Measurements from ENCODE around the gene ARGLU1. TPM values are rescaled to one million over a fixed set of nuclear protein-coding genes. Genes with fewer than 3 reads are reported as not detected.

The ARGLU1 gene
- total RNA-seq, 1 experiment from 2014 or later, result 63.4 TPM

GRCh38 chr13:106594980-106595379, 27.0 kb upstream of the ARGLU1 start:
- no peaks in the 10 kb centered on the region for H3K36me3 ChIP-seq
- H3K4me3 ChIP-seq, result no peak overlapping the region
- DNase-seq, result no peak
- no peaks in the 10 kb centered on the region for H3K27me3 ChIP-seq
- no peaks in the 10 kb centered on the region for H3K9me3 ChIP-seq

GRCh38 chr13:106593132-106593531, 25.2 kb upstream of the ARGLU1 start:
- DNase-seq, result no peak
- Histone ChIP-seq H3K36me3 (no peaks in the 10 kb centered on the region), H3K9me3 (no peaks in the 10 kb centered on the region), H3K4me3 (no peak overlapping the region), H3K27me3 (no peaks in the 10 kb centered on the region)

DNA sequence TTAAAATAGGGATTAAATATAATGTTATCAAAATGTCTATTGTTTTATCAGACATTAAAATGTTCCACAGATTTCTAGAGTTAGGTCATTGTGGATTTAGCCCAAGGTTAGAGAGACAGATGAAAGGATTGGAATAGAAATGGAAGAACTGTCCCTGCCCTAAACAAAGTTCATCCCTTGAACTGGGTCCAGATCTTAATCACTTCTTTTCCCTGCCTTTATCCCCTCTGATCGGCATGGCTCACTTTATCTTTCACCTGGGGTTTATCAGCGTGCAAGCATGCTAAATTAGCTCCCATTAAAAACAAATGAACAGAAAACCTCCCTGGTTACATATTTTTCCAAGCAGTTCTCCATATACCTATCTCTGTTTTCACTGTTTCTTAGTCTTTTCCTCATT, 23.4 kb upstream of the ARGLU1 start:
- Histone ChIP-seq H3K36me3 (no peaks in the 10 kb centered on the region), H3K4me3 (no peak overlapping the region), H3K9me3 (no peaks in the 10 kb centered on the region), H3K27me3 (no peaks in the 10 kb centered on the region)
- DNase-seq, result no peak

GRCh38 chr13:106589716-106590115, 21.8 kb upstream of the ARGLU1 start:
- Histone ChIP-seq H3K27me3 (no peaks in the 10 kb centered on the region), H3K9me3 (peaks cover 6% of the 10 kb centered on the region; the same call in 1 of the 2 replicates), H3K4me3 (no peak overlapping the region), H3K36me3 (no peaks in the 10 kb centered on the region)
- DNase-seq, result no peak

- Histone ChIP-seq H3K9me3 (peaks cover 6% of the 10 kb centered on the region; the same call in 1 of the 2 replicates), H3K27me3 (no peaks in the 10 kb centered on the region), H3K4me3 (no peak overlapping the region), H3K36me3 (no peaks in the 10 kb centered on the region)
- no peak for DNase-seq
Observed at GRCh38 chr13:106588367-106588766, 20.4 kb upstream of the ARGLU1 start.

DNA sequence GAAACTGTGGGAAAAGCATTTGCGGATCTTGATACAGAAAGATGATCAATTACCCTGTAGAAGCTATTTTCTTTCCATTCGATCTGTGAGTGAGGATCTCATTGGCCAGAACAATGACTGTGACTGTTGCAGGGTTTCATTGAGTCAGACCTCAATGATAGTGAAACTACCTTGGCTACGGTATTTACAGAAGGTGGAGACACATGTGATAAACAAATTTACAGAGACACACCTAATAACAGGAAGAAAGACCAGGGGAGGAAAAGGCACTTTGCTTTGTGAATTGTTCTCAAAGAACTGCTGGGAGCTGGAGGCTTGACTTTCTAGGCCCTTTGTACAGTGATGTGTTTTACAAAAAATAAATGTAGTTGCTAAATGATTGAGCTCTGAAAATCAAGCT, 19.9 kb upstream of the ARGLU1 start:
- H3K9me3 ChIP-seq, result peaks cover 6% of the 10 kb centered on the region; the same call in 1 of the 2 replicates

DNA sequence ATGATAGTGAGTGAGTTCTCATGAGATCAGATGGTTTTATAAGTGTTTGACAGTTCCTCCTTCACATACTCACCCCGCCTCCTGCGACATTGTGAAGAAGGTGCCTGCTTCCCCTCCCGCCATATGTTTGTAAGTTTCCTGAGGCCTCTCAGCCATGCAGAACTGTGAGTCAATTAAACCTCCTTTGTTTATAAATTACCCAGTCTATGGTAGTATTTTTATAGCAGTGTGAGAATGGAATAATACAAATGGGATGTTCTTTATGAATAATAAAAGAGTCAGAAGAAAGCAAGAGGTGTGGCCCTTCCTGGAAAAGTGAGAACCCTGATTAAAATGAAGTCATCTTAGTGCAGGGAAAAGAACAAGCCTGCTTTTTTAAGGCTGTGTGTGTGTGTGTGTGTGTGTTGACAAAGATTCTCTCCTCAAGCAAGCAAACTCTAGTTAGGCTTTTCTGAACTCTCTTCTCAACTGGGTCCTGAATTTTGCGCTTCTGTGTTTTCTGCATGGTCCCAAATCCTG, 18.8 kb upstream of the ARGLU1 start:
- Histone ChIP-seq H3K9me3 (peaks cover 6% of the 10 kb centered on the region; the same call in 1 of the 2 replicates), H3K4me3 (no peak overlapping the region), H3K27me3 (no peaks in the 10 kb centered on the region), H3K36me3 (no peaks in the 10 kb centered on the region)
- DNase-seq, result no peak

More for the DNA sequence above, 19.9 kb upstream of the ARGLU1 start:
- no peak overlapping the region for H3K4me3 ChIP-seq
- H3K27me3 ChIP-seq, result no peaks in the 10 kb centered on the region
- no peaks in the 10 kb centered on the region for H3K36me3 ChIP-seq
- DNase-seq, result no peak

DNA sequence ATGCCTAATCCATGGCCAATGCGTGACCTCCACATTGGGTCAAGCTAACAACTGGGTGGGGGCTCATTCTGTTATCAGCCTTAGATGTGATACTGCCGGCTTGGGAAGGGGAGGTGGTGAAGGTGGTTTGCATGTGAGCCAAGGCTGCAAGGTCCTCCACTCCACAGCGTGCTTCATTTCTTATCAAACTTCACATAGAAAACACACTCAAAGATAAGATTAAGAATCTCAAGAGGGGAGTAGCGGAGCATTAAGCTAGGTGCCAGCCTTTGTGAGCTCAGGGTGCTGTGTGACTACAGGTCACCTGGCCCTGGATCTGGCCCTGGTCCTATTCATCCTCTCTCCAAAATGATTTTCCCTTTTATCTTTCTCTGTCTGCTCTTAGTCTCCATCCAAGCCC, 13.3 kb upstream of the ARGLU1 start:
- Histone ChIP-seq H3K27me3 (no peaks in the 10 kb centered on the region), H3K9me3 (peaks cover 6% of the 10 kb centered on the region; the same call in 1 of the 2 replicates), H3K4me3 (no peak overlapping the region), H3K36me3 (no peaks in the 10 kb centered on the region)
- no peak for DNase-seq

- 0 out of 2 replicates have a peak, but pooled peaks cover 6% of the 10 kb centered on the region for H3K9me3 ChIP-seq
- H3K27me3 ChIP-seq, result no peaks in the 10 kb centered on the region
- no peak overlapping the region for H3K4me3 ChIP-seq
- no peak for DNase-seq
- H3K36me3 ChIP-seq, result no peaks in the 10 kb centered on the region; the same call in 1 of the 2 replicates
Observed at GRCh38 chr13:106575896-106576295, 8.0 kb upstream of the ARGLU1 start.

DNA sequence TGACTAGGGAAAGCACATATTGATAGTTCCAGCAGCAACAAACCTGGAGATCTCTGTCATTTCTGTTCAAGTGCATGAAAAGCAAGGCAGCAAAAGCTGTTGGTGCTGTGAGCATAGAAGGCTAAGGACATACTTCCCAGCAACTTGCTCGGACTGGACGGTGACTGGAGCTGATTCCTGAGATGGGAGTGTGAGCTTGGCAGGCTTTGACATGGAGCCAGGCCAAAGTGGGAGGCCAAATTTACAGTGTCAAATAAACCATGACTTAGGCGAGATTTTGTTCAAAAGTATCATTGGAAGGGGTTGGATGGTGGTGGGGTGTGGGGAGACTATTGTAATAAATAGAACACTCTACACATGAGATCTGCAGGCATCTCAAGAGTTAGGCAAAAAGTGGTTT, 5.9 kb upstream of the ARGLU1 start:
- Histone ChIP-seq H3K27me3 (no peaks in the 10 kb centered on the region), H3K4me3 (no peak overlapping the region), H3K9me3 (0 out of 2 replicates have a peak, but pooled peaks cover 6% of the 10 kb centered on the region), H3K36me3 (no peaks in the 10 kb centered on the region; the same call in 1 of the 2 replicates)
- peak; percentile 86 for DNase-seq

- H3K27me3 ChIP-seq, result no peaks in the 10 kb centered on the region
- H3K4me3 ChIP-seq, result no peak overlapping the region
- H3K9me3 ChIP-seq, result 0 out of 2 replicates have a peak, but pooled peaks cover 6% of the 10 kb centered on the region
- peak; percentile 56 for DNase-seq
- no peaks in the 10 kb centered on the region; the same call in 1 of the 2 replicates for H3K36me3 ChIP-seq
Observed at GRCh38 chr13:106573284-106573846, 5.4 kb upstream of the ARGLU1 start.

DNA sequence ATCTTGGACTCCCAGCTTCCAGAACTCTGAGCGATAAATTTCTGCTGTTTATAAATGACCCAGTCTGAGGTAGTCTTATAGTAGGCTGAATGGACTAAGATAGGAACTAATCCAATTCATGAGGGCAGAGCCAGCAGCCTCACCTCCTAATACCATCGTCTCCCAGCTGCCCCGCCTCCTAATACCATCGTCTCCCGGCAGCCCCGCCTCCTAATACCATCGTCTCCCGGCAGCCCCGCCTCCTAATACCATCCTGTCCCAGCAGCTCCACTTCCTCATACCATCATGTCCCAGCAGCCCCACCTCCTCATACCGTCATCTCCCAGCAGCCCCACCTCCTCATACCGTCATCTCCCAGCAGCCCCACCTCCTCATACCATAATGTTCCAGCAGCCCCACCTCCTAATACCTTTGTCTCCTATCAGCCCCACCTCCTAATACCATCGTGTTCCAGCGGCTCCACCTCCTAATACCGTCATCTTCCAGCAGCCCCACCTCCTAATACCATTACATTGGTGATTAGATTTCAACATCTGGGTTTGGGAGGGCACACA, 2.4 kb upstream of the ARGLU1 start:
- DNase-seq, result peak; percentile 38
- Histone ChIP-seq H3K4me3 (no peak overlapping the region), H3K9me3 (0 out of 2 replicates have a peak, but pooled peaks cover 5% of the 10 kb centered on the region), H3K36me3 (peaks cover 7% of the 10 kb centered on the region), H3K27me3 (no peaks in the 10 kb centered on the region)

DNA sequence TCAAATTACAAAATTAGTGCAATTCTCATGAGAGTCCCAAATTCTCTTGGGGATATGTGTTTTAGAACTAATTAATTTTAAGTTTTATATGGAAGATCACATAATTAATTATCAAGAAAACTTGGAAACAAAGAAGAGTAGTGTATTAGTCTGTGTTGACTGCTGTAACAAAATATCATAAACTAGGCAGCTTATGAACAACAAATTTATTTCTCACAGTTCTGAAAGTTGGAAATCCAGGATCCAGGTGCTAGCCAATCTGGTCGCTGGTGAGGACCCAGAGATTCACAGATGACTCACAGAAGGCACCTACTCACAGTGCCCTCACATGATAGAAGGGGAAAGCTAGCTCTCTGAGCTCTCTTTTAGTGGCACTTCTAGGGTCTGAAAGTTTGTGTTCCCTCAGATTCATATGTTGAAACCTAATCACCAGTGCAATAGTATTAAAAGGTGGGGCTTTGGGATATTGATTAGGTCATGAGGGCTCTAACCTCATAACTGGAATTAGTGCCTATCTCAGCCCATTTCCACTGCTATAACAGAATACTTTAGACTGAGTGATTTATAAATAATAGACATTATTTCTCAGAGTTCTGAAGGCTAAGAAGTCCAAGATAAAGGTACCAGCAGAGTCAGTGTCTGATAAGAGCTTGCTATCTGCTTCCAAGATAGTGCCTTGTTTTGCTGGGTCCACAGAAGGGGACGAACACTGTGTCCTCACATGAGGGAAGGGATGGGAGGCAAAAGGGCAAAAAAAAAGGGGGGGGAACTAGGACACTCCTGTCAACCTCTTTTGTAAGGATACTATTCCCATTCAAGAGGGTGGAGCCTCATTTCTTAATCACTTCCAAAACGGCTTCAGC, 1.5 kb upstream of the ARGLU1 start:
- no peak for DNase-seq
- H3K9me3 ChIP-seq, result 0 out of 2 replicates have a peak, but pooled peaks cover 2% of the 10 kb centered on the region
- H3K4me3 ChIP-seq, result no peak overlapping the region
- no peaks in the 10 kb centered on the region for H3K27me3 ChIP-seq
- peaks cover 7% of the 10 kb centered on the region for H3K36me3 ChIP-seq

GRCh38 chr13:106568299-106569003, 514 bp upstream of the ARGLU1 start:
- Histone ChIP-seq H3K36me3 (peaks cover 7% of the 10 kb centered on the region), H3K9me3 (no peaks in the 10 kb centered on the region), H3K27me3 (no peaks in the 10 kb centered on the region), H3K4me3 (peak overlapping the region; percentile 96)
- no peak for DNase-seq

- H3K9me3 ChIP-seq, result no peaks in the 10 kb centered on the region
- peak overlapping the region; percentile 96 for H3K4me3 ChIP-seq
- peaks cover 7% of the 10 kb centered on the region for H3K36me3 ChIP-seq
- H3K27me3 ChIP-seq, result no peaks in the 10 kb centered on the region
- peak; percentile 68 for DNase-seq
Observed at GRCh38 chr13:106566641-106567473, 1.1 kb downstream of the ARGLU1 start.

All from MG63 (cell line).